ENCODE results near the gene SLC22A8. TPM values are rescaled to one million over a fixed set of nuclear protein-coding genes. Genes with fewer than 3 reads are reported as not detected.

Gene SLC22A8
- total RNA-seq, 1 experiment from 2014 or later, result not detected

DNA sequence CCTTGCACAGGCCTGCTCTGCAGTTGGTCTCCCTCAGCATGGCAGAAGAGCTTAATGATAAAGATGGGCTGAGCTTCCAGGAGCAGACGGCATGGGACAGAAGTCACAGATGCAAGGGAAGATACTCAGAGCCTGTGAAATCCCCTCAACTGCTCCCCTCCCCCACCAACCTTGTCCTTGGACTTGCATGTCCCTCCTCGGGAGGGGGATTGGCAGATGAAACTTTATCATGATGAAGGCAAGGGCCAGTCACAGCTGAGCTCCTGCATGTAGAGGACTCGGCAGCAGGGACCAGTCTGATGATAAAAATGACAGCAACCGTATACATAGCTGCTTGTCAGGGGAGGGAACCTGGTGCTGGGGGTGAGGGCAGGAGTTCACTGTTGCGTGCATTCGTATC lies 6.8 kb upstream of the SLC22A8 start:
- Mint-ChIP-seq H3K4me1 (ENCODE audit: low read depth, unreplicated experiment) (peaks cover 6% of the 10 kb centered on the region), H3K4me3 (ENCODE audit: unreplicated experiment) (no peak overlapping the region), H3K9me3 (ENCODE audit: unreplicated experiment) (peaks cover 9% of the 10 kb centered on the region), H3K27me3 (ENCODE audit: insufficient read depth, unreplicated experiment) (no peaks in the 10 kb centered on the region), H3K36me3 (ENCODE audit: insufficient read depth, unreplicated experiment) (no peaks in the 10 kb centered on the region), H3K27ac (ENCODE audit: unreplicated experiment) (no peak overlapping the region)
- Histone ChIP-seq H3K27me3 (replicated peaks; ENCODE audit: control insufficient read depth, insufficient read depth, low read length) (no peaks in the 10 kb centered on the region), H3K4me1 (peaks cover 2% of the 10 kb centered on the region), H3K9me3 (no peaks in the 10 kb centered on the region), H3K4me3 (ENCODE audit: low read depth, low read length) (no peak overlapping the region), H3K36me3 (ENCODE audit: control insufficient read depth, insufficient read depth, low read length) (no peaks in the 10 kb centered on the region)
- ChIA-PET CTCF (interaction anchor here (0.6 to 5.5 kb wide), 5 partner anchors 13 to 115 kb away, joined by 3 to 103 read pairs (median 7); no protein-coding TSS in a partner anchor), POLR2A (no interaction called here)
- BruUV-seq (replicated peaks), result no TSS peak
- no peak for TF ChIP-seq CTCF (IDR thresholded peaks at IDR 0.05; ENCODE audit: insufficient read depth in 1 of 2, low read depth in 1 of 2, low read length in 1 of 2, severe bottlenecking in 1 of 2, unreplicated experiment in 1 of 2)
- DNase-seq, result no peak
- intact Hi-C loops (cut with micrococcal nuclease; ENCODE audit: unreplicated experiment), result no loop called here

- H3K4me3 Mint-ChIP-seq (ENCODE audit: unreplicated experiment), result no peak overlapping the region
- DNase-seq, result peak in 1 of 2 experiments; percentile 27
- H3K9me3 ChIP-seq, result no peaks in the 10 kb centered on the region
- CTCF ChIA-PET, result interaction anchor here (0.7 to 5.5 kb wide), 3 partner anchors 15 to 249 kb away, joined by 3 to 103 read pairs (median 3); partner anchors contain the start of gene TAF6L
- no TSS peak for BruUV-seq (replicated peaks)
- intact Hi-C loops (cut with micrococcal nuclease; ENCODE audit: unreplicated experiment), result no loop called here
- peaks cover 9% of the 10 kb centered on the region for H3K9me3 Mint-ChIP-seq (ENCODE audit: unreplicated experiment)
- no peak overlapping the region for H3K27ac Mint-ChIP-seq (ENCODE audit: unreplicated experiment)
- H3K36me3 Mint-ChIP-seq (ENCODE audit: insufficient read depth, unreplicated experiment), result no peaks in the 10 kb centered on the region
- no peaks in the 10 kb centered on the region for H3K27me3 ChIP-seq (replicated peaks; ENCODE audit: control insufficient read depth, insufficient read depth, low read length)
- TF ChIP-seq CTCF (IDR thresholded peaks at IDR 0.05; ENCODE audit: insufficient read depth in 1 of 2, low read depth in 1 of 2, low read length in 1 of 2, severe bottlenecking in 1 of 2, unreplicated experiment in 1 of 2), result peak; percentile 38 to 62
- no peak overlapping the region for H3K4me3 ChIP-seq (ENCODE audit: low read depth, low read length)
- H3K27me3 Mint-ChIP-seq (ENCODE audit: insufficient read depth, unreplicated experiment), result no peaks in the 10 kb centered on the region
- peaks cover 6% of the 10 kb centered on the region for H3K4me1 Mint-ChIP-seq (ENCODE audit: low read depth, unreplicated experiment)
- POLR2A ChIA-PET, result no interaction called here
- no peaks in the 10 kb centered on the region for H3K36me3 ChIP-seq (ENCODE audit: control insufficient read depth, insufficient read depth, low read length)
- peaks cover 4% of the 10 kb centered on the region; the same call in 1 of the 2 replicates for H3K4me1 ChIP-seq
Measured at GRCh38 chr11:63020671-63021291, 5.1 kb upstream of the SLC22A8 start.

DNA sequence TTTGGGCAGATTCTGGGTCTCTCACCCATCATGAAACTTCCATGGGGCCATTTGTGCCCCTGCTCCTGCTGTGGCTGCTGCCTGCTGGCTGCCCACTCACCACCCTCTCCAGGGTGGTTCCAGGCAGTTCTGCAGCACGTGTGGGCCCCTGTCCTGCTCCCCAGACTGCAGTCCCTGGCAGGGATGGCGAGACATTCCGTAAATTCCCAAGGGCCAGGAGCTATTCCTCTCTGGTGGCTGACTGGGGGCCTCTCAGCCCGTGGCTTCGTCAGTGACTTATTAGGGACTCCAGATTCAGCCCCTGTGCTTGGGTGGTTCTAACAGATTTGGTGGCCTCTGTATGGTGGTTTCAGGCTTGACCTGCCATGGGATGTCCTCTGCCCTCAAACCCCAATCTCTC lies 3.9 kb upstream of the SLC22A8 start:
- ChIA-PET CTCF (interaction anchor here (1.1 to 5.5 kb wide), 3 partner anchors 14 to 114 kb away, joined by 3 to 103 read pairs (median 3); no protein-coding TSS in a partner anchor), POLR2A (no interaction called here)
- intact Hi-C loops (cut with micrococcal nuclease; ENCODE audit: unreplicated experiment), result no loop called here
- Mint-ChIP-seq H3K4me3 (ENCODE audit: unreplicated experiment) (no peak overlapping the region), H3K27me3 (ENCODE audit: insufficient read depth, unreplicated experiment) (no peaks in the 10 kb centered on the region), H3K27ac (ENCODE audit: unreplicated experiment) (no peak overlapping the region), H3K4me1 (ENCODE audit: low read depth, unreplicated experiment) (peaks cover 14% of the 10 kb centered on the region), H3K36me3 (ENCODE audit: insufficient read depth, unreplicated experiment) (no peaks in the 10 kb centered on the region), H3K9me3 (ENCODE audit: unreplicated experiment) (no peaks in the 10 kb centered on the region)
- no peak for TF ChIP-seq CTCF (IDR thresholded peaks at IDR 0.05; ENCODE audit: insufficient read depth in 1 of 2, low read depth in 1 of 2, low read length in 1 of 2, severe bottlenecking in 1 of 2, unreplicated experiment in 1 of 2)
- Histone ChIP-seq H3K27me3 (replicated peaks; ENCODE audit: control insufficient read depth, insufficient read depth, low read length) (no peaks in the 10 kb centered on the region), H3K4me3 (ENCODE audit: low read depth, low read length) (no peak overlapping the region), H3K4me1 (peaks cover 10% of the 10 kb centered on the region), H3K36me3 (ENCODE audit: control insufficient read depth, insufficient read depth, low read length) (no peaks in the 10 kb centered on the region), H3K9me3 (no peaks in the 10 kb centered on the region)
- DNase-seq, result no peak
- BruUV-seq (replicated peaks), result no TSS peak
